ENCODE measurements around the gene BNC2.

Gene BNC2

DNA sequence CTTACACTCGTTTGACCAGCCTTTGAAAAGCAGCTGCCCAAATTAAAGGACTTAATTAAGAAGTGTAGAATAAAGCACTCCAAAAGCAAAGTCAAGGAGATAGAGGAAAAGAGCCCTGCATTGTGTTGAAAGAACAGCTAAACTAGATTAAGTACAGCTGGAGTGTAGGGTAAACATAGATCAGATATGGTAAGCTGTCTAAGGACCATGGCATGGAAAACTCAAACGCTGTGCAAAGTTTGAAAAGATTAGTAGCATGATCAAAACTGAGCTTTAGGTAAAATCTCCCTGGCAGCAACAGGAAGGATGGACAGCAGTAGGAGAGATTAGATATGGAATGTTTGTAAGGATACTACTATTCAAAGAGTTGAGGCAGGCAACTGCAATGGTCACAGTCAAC is 55.4 kb downstream of the BNC2 start:
- DNase-seq, result no peak

DNA sequence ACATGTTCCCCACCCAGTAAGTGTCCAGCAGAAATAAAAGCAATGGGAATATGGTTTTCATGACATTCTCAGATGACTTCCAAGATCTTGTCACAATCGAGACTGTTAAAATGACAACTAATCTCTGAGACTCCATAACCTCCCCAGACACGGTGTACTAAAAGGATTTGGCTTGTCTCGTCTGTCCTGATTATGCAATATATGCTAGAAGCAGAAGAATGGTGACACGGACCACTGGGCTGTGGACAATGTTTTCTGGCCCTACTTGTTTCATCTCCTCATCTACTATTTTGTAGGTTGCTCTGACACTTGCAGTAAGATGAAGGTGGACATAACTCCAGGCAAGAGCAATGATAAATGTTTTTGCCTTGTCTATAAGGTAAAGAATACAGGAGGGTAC is 56.6 kb downstream of the BNC2 start:
- no peak for DNase-seq

DNA sequence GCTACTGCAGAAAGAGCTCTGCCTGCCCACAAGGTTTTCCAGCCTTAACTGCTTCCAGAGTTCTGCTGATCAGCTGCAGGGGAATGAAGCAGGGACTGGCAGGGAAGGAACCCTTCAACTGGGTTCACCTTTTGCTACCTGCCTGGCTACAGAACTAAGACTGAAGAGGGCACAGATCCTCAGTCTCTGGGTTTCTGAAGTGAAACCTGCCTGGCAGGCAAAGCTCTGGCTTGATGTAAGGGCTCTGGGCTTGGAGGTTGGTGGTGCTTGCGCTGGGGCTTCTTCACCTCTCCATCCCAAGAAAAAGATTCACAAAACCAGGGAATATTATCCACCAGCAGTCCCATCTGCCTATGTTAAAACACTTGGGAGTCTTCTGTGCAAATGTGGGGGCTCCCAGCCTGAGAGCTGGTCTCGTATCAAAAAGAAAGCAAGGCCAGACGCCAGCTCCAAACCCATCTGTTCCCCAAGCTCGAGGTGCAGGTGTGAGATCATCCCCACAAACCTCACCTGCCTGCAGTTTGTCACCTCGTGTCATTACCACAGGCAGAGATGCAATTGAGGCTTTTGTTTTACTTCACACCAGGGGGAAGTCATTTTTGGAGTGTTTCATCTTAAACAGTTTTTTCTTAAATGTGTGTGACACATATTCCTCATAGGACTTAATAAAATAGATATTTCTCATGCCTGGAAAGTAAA is 58.3 kb downstream of the BNC2 start:
- no peak for DNase-seq

DNA sequence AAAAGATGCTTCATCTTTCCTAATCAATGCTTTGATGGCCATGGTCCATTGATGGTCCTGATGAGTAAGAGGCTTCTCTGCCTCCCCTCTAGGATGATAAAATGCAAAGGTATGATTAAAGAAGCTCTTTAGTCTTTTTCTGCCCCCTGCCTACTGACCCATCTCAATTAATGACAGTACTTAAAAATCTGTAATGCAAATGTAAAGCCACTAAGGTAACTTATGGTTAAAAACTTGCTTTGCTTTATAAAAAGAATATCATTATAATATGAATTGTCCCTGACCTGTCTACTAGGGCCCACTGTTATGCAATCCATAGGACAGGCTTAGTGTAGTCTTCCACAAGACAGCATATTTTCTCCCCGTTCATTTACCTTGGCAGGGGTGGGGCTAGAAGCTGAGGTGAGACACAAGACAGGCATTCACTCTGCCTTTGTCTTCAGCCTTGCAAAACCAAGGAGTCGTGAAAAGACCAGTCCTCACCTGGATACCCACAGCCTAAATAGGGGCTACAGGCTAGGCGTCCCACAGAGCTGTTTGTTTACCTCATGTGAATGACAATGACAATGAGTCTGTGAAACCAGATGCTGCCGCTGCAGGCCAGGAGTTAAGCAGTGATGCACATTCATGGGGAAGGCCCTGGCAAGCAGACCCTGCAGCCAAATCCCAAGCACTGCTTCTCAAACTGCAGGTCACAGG is 60.4 kb downstream of the BNC2 start:
- DNase-seq, result no peak

DNA sequence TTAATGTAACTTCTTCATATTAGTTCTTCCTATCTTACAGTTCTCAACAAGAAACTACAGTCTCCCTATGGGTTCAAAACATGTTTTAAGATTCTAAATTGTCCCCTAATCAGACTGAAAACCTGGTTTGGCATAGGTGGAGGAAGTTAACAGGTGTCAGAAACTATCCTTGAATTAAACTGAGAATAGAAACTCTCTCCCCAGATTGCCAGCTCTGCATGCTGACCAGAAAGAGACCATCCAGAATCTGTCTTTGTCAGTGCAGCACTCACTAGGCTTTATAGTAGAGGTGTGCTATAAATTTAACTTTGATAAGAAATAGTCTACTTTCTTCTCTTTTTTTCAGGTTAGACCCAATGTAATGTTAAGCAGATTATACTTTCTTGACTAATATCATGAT is 63.8 kb downstream of the BNC2 start:
- DNase-seq, result no peak

DNA sequence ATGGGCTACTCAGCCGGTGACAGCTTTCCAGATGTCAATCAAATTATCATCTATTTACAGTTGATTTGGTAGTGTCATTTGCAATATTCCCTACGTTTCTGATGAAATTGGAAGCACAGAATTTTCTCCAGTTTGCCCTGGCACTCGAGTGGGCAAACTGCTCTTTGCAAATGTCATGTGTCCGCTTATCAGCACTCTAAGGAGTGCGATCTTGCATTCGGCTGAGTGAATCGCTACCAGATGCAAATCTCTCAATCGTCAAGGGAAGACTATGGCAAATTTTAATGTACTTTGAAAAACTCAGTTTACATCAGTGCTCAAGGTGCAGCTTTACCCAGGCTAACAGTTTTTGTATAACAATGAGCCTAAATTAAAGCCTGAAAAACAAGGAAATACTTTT is 66.8 kb downstream of the BNC2 start:
- peak; percentile 92 for DNase-seq

DNA sequence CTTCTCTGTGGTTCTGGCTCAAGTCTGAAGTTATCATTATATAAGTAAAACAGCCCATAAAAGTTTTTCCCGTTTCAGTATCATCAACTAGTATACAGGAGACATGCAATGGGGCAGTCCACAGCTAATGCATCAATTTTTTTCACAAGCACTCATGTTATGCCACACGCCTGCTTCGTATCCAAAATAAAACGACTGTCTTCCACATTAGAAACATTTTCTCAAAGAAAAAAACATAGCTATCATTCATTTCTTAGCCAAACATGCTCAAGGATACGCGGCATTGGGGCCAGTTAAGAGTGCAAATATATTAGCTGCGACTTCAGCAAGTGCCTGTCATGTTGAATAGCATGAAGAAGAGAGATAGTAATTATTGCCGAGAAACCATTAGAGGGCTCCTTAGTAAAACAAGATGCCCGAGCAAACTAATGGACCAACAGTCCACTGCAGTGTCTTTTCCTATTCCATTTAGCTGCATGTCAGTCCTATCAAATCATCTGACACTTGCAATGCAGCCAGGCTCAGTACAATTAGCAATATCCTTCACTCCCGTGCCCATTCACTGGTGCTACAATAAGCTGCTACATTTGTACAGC is 68.5 kb downstream of the BNC2 start:
- no peak for DNase-seq

DNA sequence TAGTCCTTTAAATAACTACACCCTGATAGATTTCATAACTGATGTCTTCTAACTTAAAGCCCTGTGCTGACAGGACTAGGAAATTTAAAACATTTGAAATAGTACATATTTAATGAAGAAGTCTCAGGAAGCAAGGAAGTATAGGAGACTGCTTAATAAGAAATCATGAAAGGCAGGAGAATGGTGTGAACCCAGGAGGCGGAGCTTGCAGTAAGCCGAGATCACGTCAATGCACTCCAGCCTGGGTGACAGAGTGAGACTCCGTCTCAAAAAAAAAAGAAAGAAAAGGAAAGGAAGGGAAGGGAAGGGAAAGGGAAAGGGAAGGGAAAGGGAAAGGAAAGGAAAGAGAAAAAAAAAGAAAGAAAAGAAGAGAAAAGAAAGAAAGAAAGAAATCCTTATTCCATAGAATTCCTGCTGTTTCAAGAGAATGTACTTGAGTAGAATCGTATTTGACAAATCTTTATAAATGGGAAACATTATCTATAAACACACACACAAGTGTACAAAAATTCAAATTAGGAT is 74.1 kb downstream of the BNC2 start:
- no peak for DNase-seq

DNA sequence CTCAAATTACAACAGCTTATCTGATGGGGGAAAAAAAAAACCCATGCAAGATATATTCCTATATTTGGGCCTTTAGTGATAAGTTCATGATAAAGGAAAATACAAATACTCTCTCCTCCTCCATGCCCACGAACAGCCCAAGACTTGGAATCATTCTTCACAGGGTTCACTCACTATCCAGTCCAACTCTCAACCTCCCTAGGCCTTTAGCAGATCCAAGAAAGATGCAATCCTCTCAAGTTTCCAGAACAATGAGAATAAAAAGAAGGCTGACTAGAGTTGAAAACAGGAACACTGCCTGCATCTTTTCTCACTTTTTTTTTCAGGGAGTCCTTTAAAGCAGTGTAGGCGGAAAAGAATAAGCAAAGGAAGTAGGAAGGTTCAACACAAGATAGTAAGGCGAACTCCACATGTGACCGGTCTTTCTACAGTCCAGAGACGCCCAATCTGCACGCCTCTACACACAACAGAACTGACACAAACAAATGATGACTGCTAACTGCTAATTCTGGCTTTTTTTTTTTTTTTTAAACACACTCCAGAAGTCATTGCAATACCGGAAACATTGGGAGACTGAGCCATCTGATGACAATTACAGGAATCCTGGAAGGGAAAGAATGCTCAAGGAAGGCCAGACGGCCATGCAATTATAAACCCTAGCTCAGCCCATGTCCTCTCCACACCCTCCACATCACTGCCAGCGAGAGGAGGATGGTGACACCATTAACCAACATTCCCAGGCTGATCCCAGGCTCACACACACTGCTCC is 75.4 kb downstream of the BNC2 start:
- no peak for DNase-seq

DNA sequence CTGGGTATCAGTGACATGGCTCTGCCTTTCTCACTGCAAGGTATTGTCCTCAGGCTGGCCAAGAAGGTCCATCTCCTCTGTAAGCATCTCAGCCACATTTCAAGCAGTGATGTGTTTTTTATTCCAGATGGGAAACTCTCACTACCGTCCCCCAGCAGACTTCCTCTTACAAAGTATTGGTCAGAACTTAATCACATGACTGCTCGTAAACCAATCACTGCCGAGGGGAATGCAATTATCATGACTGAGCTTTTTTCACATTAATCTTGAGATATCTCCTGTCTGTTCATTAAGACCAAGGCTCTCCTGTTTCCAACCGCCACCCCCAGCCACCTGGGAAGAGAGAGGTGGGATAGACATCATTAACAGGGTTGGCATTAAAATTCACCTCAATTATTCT is 76.4 kb downstream of the BNC2 start:
- DNase-seq, result no peak

DNA sequence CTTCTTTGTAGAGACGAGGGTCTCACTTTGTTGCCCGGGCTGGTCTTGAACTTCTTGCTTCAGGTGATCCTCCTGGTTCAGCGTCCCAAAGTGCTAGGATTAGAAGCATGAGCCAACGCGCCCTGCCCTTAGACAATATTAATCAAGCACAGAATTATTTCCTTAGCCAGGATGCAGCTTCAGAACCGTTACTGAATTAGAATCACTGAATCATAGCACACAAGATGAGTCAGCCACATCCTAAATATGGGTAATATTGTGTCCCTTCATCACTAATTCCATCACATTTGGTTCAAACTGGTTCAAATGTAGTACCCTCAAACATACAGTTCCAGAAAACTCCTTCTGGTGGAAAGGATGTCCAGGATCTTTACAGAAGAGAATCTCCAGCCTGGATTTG is 82.7 kb downstream of the BNC2 start:
- no peak for DNase-seq

DNA sequence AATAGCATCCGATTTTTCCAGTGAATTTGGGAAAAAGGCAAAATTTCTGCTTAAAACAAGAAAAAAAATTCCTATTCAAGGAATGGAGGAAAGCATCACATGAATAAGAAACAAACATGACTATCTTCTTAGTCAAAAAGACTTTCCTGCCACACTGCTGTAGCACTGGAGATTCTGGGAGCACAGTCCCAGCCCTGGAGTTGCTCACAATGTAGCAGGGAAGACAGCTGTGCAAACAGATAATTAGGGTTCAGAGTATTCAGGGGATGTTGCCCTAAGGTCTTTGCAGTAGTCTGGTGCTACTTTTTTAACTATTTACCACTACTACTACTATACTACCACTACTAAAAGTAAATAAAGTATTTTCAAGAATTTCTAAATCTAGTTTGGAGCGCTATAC is 86.5 kb downstream of the BNC2 start:
- DNase-seq, result no peak

DNA sequence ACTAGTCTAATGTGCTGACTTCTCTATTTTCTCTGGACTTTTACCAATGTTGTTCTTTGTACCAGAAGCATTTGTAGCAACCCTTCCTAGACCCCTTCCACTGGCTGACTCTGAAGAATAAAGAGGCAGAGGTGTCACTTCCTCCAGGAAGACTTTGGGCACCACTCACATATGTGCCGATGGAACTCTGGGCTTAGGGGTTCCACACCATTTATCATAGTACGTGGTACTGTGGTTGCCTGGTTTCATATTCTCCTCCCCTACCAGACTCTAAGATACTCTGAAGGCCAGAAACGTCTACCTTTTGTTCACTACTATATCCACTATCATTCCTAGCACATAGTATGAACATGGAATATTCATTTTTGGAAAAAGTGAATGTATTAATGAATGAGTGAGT is 88.0 kb downstream of the BNC2 start:
- DNase-seq, result no peak

DNA sequence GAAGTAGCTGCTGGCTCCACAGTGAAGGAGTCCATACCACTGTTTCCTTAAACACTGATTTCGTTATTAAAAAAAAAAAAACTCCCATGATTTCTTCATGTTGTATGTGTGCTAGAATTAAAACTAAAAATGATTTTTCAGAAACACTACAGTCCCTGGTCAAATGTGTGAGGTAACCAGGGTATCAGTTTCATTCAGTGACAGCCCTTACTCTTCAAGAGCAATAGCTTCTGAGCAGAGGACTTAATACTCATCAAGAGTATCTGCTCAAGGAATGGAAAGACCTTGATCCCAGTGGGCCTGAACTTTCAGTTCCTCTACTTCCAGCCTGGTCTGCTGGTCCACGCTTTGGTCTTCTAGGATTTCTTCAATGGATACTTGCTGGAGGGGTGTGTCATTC is 95.1 kb downstream of the BNC2 start:
- no peak for DNase-seq

DNA sequence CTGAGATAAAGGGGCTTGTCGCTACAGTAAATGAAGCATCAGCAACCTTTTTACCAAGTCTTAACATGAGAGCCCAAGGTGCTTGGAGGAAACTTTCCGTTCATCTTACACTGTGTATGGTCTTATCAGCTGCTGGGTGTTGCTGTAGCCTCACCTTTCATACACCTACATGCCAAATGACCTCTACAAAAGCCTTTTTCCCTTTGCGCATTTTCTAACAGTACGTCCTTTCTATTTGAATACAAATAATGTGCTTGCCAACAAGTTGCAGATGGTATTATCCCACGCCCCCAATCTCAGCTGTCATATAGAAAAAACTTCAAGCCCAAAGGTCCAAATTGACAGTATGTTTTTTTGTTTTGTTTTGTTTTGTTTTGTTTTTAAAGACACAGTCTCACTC is 96.9 kb downstream of the BNC2 start:
- no peak for DNase-seq

DNA sequence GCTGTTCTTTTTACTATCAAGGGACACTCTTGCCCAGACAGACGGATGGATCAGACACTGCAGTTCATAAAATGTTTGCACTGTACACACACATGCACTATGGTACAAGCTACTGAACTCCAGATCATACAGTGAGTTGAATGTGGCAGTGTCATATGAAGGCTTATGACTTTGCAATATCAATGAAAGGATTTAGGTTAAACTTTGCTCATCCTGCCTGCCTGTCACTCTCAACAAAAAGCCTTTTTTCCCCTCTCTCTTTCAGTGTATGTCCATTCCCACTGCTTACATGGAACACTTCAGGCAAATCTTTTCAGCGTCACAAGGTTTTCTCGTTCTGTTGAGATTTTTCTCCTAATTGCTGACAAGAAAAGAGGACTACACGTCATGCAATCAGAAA is 97.4 kb downstream of the BNC2 start:
- no peak for DNase-seq

DNA sequence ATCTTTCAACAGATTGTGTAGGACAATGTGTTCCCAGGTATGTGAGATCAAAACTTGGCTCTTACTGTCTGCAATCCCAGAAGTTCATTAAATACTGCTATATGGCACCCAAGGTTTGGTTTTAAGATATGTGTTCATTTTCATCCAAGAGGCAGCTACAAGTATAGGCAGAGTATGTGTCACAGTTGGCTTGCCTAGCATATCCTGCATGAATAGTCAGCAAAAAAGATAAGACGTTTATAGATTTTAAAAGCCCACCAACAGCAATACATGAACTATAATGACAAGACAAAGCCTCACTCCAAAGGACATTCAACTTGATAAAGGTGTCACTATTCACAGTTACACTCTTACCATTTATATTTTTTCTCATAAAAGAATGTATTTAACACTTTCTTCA is 99.1 kb downstream of the BNC2 start:
- no peak for DNase-seq

DNA sequence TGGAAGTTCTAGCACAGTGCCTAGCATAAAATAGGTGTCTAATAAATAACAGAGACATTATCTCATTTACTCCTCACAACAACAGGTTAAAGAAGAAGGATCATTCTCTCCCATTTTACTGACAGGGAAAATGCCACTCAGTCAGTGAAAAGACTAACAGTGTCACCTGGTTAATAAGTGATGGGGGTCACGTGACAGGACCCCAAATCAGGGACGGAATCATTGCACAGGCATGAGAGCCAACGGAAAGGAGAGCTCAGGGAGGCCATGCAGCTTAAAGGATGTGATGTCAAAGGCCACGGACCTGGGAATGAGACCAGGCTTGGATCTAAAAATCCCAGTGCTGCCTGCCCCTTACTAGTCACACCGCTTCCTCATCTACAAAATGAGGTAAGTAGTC is 101.2 kb downstream of the BNC2 start:
- DNase-seq, result no peak

DNA sequence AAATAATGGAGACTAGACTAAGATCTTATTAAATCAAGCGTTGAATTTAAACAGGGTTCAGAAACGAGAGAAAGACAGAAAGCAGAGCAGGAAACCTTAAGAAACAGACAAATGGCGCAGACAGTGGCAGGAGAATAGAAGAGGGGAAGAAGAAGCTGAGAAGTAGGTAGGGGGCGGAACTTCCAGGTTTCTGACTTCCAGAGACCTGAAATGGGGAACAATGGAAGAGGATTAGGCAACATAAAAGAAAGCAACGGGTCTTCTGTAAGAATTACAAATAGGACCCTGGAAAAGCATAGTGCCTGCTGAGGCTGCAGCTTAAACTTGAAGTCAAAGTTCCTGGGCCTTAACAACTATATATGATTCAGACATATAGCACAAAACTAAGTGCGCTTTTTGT is 101.7 kb downstream of the BNC2 start:
- DNase-seq, result no peak

DNA sequence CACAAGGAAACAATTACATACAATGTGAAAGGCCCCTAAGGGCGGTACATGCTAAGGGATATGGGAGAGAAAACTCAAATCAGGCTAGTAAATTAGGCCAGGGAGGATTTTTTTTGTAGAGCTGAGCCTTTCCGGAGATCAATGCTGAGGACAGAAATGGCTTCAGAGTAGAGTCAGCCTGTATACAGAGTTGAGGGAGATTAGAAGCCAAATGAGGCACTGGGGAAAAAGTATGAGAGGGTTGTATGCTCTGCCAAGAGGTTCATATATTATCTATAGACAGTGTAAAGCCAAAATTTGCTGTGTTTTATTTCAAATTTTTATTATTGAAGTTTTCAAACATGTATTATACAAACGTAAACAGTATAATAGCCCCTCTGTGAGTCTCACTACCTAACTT is 103.1 kb downstream of the BNC2 start:
- DNase-seq, result no peak

DNA sequence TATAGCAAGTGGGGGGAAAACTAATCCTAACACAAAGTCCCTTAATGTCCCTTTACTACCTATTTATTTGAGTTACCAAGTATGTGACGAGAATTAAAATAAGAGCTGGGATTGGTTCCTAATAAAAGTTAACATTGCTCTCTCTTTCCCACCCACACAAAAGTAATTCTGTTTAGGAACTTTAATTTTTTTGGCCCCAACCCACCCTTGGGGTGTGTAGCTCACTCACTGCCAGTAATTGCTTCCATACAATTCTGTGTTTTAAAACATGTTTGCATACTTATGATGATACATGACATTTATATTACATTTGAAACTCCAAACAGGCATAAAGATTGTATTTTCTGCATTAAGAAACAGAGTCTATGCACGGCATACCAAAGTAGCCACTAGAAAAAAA is 106.5 kb downstream of the BNC2 start:
- no peak for DNase-seq

DNA sequence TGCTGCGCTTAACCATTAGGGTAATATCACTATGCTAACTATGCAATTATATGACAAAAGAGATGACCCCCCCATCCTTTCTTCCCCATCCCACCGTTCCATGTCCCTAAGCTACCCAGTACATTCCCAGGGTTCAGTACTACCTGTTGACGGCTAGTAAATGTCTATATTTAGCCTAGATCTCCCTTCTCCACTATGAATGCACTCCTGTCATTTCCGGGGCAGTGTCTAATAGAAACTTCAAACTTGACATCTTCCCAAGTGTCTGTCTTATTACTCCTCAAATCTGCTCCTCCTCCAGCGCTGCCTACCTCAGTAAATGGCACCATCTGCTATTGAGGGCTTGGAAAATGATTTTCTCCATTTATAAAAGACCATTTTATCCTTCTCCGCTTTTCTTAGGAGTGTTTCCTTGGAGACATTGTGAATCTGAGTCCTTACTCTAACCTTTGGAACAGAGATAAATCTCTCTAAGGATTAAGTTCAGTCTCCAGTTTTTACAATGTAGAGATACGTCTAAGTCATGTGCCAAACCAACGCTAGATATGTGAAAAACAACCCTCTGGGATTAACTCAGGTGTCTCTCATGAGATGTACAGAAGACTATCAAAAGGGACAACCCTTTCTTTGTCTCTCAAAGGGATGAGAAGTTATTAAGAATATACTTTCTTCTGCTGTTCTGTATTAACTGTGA is 114.9 kb downstream of the BNC2 start:
- no peak for DNase-seq

DNA sequence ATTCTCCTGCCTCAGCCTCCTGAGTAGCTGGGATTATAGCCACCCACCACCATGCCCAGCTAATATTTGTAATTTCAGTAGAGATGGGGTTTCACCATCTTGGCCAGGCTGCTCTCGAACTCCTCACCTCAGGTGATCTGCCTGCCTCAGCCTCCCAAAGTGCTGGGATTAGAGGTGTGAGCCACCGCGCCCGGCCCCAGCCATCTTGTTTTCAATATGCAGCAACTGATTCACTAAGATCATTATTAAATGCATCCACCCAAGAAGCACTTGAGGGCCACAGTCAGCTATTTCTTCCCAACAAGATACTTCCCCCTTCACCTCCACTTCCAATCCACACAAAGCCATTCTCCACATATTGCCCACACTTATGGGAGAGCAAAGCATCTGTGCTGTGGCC is 115.8 kb downstream of the BNC2 start:
- DNase-seq, result no peak
